Endothelial cell of umbilical vein (primary cell): ENCODE data around the gene ZBTB18. TPM values are rescaled to one million over a fixed set of nuclear protein-coding genes. Genes with fewer than 3 reads are reported as not detected.

ENCODE experiments used
- BruUV-seq: library from RNA; stranded (reverse); fragments of 400-500 nt; replicated peaks from 2 replicates; lab custom pipeline; 2021; lab: Mats Ljungman, UMichigan
- CTCF ChIA-PET: fragments of 300-600, 350-600 bp; sonication (Branson Sonifier 250); formaldehyde crosslinking; loops from one replicate; lab custom pipeline; 2021; ENCODE audit warnings: antibody characterized with exemption, inconsistent platforms; lab: Charles Lee
- POLR2A ChIA-PET: fragments of 300-600, 350-600 bp; sonication (Branson Sonifier 250); formaldehyde crosslinking; loops from one replicate; lab custom pipeline; 2021; ENCODE audit warnings: antibody characterized with exemption, inconsistent platforms; lab: Charles Lee
- DNase-seq: peaks from one replicate; pipeline ENCODE4 v3.0.0-alpha.2; 2011; ENCODE audit warnings: low read depth, low spot score
- FAIRE-seq: peaks from 2 replicates; lab custom pipeline; 2011; peaks lifted over from hg19 to GRCh38; lab: Jason Lieb, UNC
- H2AFZ ChIP-seq: 2 replicates; pipeline ENCODE4 v1.6.0; 2012; ENCODE audit warnings: low read depth, low read length, control low read depth, inconsistent platforms
- H3K27ac ChIP-seq: 2 replicates; pipeline ENCODE4 v1.5.1; 2011; ENCODE audit warnings: low read depth, mild to moderate bottlenecking, control low read depth, low read length, moderate library complexity; ENCODE audit not compliant: insufficient read depth
- H3K27me3 ChIP-seq, 2 experiments: 2 replicates each; pipeline versions ENCODE4 v1.6.0 to v1.6.1; 2011; ENCODE audit warnings: low read length in 2 of 2, mixed read lengths in 1 of 2; ENCODE audit not compliant: control insufficient read depth in 2 of 2, insufficient read depth in 2 of 2
- H3K36me3 ChIP-seq, 2 experiments: 2 replicates in 1 of 2; 3 replicates in 1 of 2; pipeline ENCODE4 v1.5.1; 2011; ENCODE audit warnings: low read length in 2 of 2, mild to moderate bottlenecking in 1 of 2, moderate library complexity in 1 of 2; ENCODE audit not compliant: control insufficient read depth in 2 of 2, insufficient read depth in 2 of 2; ENCODE audit errors: extremely low read depth in 1 of 2
- H3K4me1 ChIP-seq: 3 replicates; pipeline ENCODE4 v1.5.1; 2011; ENCODE audit warnings: mild to moderate bottlenecking, low read length; ENCODE audit not compliant: control insufficient read depth, insufficient read depth; ENCODE audit errors: extremely low read depth
- H3K4me2 ChIP-seq: 2 replicates; pipeline ENCODE4 v1.6.1; 2011; ENCODE audit warnings: low read length, control low read depth, mixed read lengths; ENCODE audit not compliant: insufficient read depth
- H3K4me3 ChIP-seq, 3 experiments: fragments of 200-600 bp in 1 of 3; sonication (generic), shearing (Covaris generic) in 1 of 3; replicated peaks in 1 of 3; 2 replicates each; pipeline ENCODE4 v1.5.1; 2011 to 2016; ENCODE audit warnings: control low read depth in 3 of 3, low read length in 3 of 3, mild to moderate bottlenecking in 2 of 3, inconsistent platforms in 1 of 3, low read depth in 1 of 3, moderate library complexity in 1 of 3; ENCODE audit not compliant: insufficient read depth in 1 of 3
- H3K79me2 ChIP-seq: 2 replicates; pipeline ENCODE4 v1.6.0; 2012; ENCODE audit warnings: low read length, inconsistent platforms; ENCODE audit not compliant: control insufficient read depth, insufficient read depth
- H3K9ac ChIP-seq: replicated peaks from 2 replicates; pipeline ENCODE3; 2011; ENCODE audit warnings: low read length, control low read depth; ENCODE audit not compliant: insufficient read depth; ENCODE audit errors: extremely low read depth
- H3K9me1 ChIP-seq: replicated peaks from 3 replicates; pipeline ENCODE4 v1.6.0; 2011; ENCODE audit warnings: mild to moderate bottlenecking, low read length; ENCODE audit not compliant: control insufficient read depth, insufficient read depth; ENCODE audit errors: extremely low read depth
- H3K9me3 ChIP-seq: replicated peaks from 2 replicates; pipeline ENCODE4 v1.5.1; 2012; ENCODE audit warnings: low read length, inconsistent platforms; ENCODE audit not compliant: control insufficient read depth, insufficient read depth
- H4K20me1 ChIP-seq: replicated peaks from 2 replicates; pipeline ENCODE3; 2011; ENCODE audit warnings: mild to moderate bottlenecking, low read length; ENCODE audit not compliant: control insufficient read depth, insufficient read depth; ENCODE audit errors: extremely low read depth
- EZH2 ChIP-seq: IDR thresholded peaks from 2 replicates; pipeline ENCODE4 v1.6.1; 2012; ENCODE audit warnings: borderline replicate concordance, low read depth, mild to moderate bottlenecking, moderate library complexity, low read length, inconsistent platforms; ENCODE audit not compliant: severe bottlenecking
- FOS ChIP-seq: IDR thresholded peaks from 2 replicates; pipeline ENCODE4 v1.6.1; 2011; ENCODE audit warnings: mild to moderate bottlenecking, low read length, moderate library complexity, borderline replicate concordance; ENCODE audit not compliant: insufficient read depth
- GATA2 ChIP-seq: IDR thresholded peaks from 2 replicates; pipeline ENCODE4 v1.7.0; 2011; ENCODE audit warnings: low read depth, mild to moderate bottlenecking, moderate library complexity, mixed read lengths, low read length; ENCODE audit not compliant: insufficient read length, insufficient read depth
- JUN ChIP-seq: IDR thresholded peaks from 2 replicates; pipeline ENCODE4 v1.6.1; 2011; ENCODE audit warnings: borderline replicate concordance, low read depth; ENCODE audit not compliant: insufficient read length, insufficient read depth
- MYC ChIP-seq: IDR thresholded peaks from one replicate; pipeline ENCODE4 v1.6.1; 2011; ENCODE audit warnings: mild to moderate bottlenecking, low read depth, low read length
- POLR2A ChIP-seq: IDR thresholded peaks from 2 replicates; pipeline ENCODE4 v1.6.1; 2012; ENCODE audit warnings: low read depth, mild to moderate bottlenecking, control low read depth, low read length
- POLR2AphosphoS5 ChIP-seq: IDR thresholded peaks from 2 replicates; pipeline ENCODE4 v1.6.1; 2012; ENCODE audit warnings: low read depth, mild to moderate bottlenecking, control low read depth, low read length, moderate library complexity; ENCODE audit not compliant: insufficient read depth
- dilution Hi-C: fragments of 300-500 bp; cut with MboI; formaldehyde crosslinking; loops from one replicate; pipeline ENCODE4 v1.15.0; 2019; ENCODE audit warnings: low sequenced_read_pairs; ENCODE audit not compliant: extremely low pct_ligation_motif_present
- intact Hi-C: fragments of 100-400 bp; cut with micrococcal nuclease; formaldehyde crosslinking; loops from one replicate; pipeline ENCODE4 v1.10.0; 2022
- polyA plus RNA-seq, 4 experiments: library from polyadenylated mRNA; depleted of rRNA in 3 of 4; stranded (reverse) in 3 of 4; unstranded in 1 of 4; fragments of >200 nt; gene quantifications; 2 replicates each; pipeline versions ENCODE4 v1.2.1 to v1.2.3, GENCODE V29; 2011 to 2012; ENCODE audit warnings: missing spikeins in 1 of 4
- total RNA-seq: library from RNA; stranded (reverse); gene quantifications from 2 replicates; pipeline ENCODE4 v1.2.3, GENCODE V29; 2021
- TF ChIP-seq, protein P1 (sequence below): IDR thresholded peaks from 2 replicates; pipeline ENCODE4 v1.6.1; 2011; ENCODE audit not compliant: insufficient read depth, insufficient read length
- TF ChIP-seq, protein P2 (sequence below), 2 donors: IDR thresholded peaks; 1 replicate in 1 of 2; 2 replicates in 1 of 2; pipeline ENCODE4 v1.5.1; 2011; ENCODE audit warnings: low read length in 2 of 2, mild to moderate bottlenecking in 2 of 2, moderate library complexity in 2 of 2, control low read depth in 1 of 2, inconsistent platforms in 1 of 2, low read depth in 1 of 2; ENCODE audit not compliant: insufficient read depth in 1 of 2; ENCODE audit errors: extremely low read depth in 1 of 2

Gene ZBTB18
- total and polyA plus RNA-seq, 2 donors (not counting 3 experiments of a cell fraction or from before 2014, with no cell fraction given), result 15.5 to 21.1 TPM

- no peak for TF ChIP-seq JUN
- TF ChIP-seq POLR2A, result no peak
- TF ChIP-seq, protein P1, sequence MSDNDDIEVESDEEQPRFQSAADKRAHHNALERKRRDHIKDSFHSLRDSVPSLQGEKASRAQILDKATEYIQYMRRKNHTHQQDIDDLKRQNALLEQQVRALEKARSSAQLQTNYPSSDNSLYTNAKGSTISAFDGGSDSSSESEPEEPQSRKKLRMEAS, result no peak
- TF ChIP-seq POLR2AphosphoS5, result no peak
- TF ChIP-seq FOS, result no peak
- TF ChIP-seq MYC, result no peak
- TF ChIP-seq, protein P2, sequence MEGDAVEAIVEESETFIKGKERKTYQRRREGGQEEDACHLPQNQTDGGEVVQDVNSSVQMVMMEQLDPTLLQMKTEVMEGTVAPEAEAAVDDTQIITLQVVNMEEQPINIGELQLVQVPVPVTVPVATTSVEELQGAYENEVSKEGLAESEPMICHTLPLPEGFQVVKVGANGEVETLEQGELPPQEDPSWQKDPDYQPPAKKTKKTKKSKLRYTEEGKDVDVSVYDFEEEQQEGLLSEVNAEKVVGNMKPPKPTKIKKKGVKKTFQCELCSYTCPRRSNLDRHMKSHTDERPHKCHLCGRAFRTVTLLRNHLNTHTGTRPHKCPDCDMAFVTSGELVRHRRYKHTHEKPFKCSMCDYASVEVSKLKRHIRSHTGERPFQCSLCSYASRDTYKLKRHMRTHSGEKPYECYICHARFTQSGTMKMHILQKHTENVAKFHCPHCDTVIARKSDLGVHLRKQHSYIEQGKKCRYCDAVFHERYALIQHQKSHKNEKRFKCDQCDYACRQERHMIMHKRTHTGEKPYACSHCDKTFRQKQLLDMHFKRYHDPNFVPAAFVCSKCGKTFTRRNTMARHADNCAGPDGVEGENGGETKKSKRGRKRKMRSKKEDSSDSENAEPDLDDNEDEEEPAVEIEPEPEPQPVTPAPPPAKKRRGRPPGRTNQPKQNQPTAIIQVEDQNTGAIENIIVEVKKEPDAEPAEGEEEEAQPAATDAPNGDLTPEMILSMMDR (IDR thresholded peaks at IDR 0.05; ENCODE audit: extremely low read depth in 1 of 2, insufficient read depth in 1 of 2, low read depth in 1 of 2, low read length in 2 of 2), result no peak
- no peak for TF ChIP-seq GATA2
- TF ChIP-seq EZH2, result no peak
- Histone ChIP-seq H3K27me3 (no peaks in the 10 kb centered on the region), H3K9me3 (no peaks in the 10 kb centered on the region), H2AFZ (no peak overlapping the region), H3K27ac (no peak overlapping the region), H3K4me1 (no peaks in the 10 kb centered on the region), H3K36me3 (no peaks in the 10 kb centered on the region), H3K4me2 (no peak overlapping the region), H3K9me1 (no peaks in the 10 kb centered on the region), H3K79me2 (no peaks in the 10 kb centered on the region), H3K4me3 (no peak overlapping the region), H3K9ac (no peak overlapping the region), H4K20me1 (no peaks in the 10 kb centered on the region)
- FAIRE-seq, result no peak
- intact Hi-C loops (loop anchor here (5.0 kb wide), 1 partner anchor 48 kb away; no protein-coding TSS in a partner anchor), dilution Hi-C loops (no loop called here)
- ChIA-PET POLR2A (no interaction called here), CTCF (interaction anchor here (1.2 kb wide), 2 partner anchors 12 to 24 kb away, joined by 3 to 4 read pairs; no protein-coding TSS in a partner anchor)
- no TSS peak for BruUV-seq
- DNase-seq, result no peak
These were observed 38.5 kb downstream of the ZBTB18 start for GRCh38 chr1:244089561-244089960.
